HG03103 (cell line): ENCODE measurements around the gene IFIT1.
"Not testable (repeated sequence)": the region's sequence is repeated elsewhere in the genome, so short reads cannot be mapped to it uniquely, and the experiment has no call there.

Experiments
- ATAC-seq: cut with Tn5 transposase; IDR thresholded peaks from one replicate; pipeline ENCODE4 v1.9.1; 2021; ENCODE audit warnings: low read depth; ENCODE audit not compliant: unreplicated experiment

IFIT1 gene

DNA sequence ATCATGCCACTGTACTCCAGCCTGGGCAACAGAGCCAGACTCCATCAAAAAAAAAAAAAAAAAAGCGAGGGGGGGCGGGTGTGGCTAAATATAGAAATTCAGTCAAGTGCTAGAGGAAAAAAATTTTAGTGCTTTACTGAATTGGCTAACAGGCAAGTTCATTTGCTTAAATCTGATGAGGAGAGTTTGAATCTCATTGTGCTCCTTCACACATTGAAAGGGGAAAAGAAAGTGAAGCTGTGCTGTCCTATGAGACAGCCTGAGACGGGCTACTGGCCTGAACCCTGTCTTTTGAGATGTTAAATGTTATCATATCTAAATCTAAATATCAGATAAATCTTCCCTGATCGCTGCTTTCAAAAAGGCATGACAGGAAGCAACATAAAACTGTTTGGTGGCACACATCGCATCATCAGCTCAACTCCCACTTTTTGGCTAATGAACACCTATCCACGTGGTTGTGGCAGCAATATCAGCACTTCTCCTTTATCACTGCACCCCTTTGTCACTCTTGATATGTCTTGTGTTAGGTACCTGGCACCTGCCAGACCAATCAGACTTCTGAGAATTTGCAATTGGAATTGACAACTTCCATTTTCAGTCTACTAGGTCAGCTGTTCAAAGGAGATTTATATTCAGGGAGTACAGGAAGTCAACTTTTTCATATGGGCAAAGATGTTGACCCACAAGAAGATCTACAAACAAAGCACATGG, 28.5 kb upstream of the IFIT1 start:
- ATAC-seq = no peak

DNA sequence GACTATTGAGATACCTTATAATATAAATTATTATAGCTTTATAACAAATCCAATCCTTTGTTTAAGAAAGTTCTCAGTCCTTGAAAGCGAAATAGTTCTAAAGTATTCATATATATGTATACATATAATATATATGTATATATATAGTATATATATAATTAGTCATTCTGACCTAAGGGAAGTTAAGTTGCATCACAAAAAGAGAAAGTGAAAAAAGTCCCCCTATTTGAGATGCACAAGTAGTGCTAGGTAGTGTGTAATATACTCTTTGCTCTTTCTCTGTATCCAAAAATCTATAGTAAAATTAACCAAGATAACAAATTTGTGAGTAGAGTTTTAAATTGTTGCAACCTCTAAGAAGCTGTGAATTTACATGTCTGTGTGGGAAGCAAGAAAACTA, 27.9 kb upstream of the IFIT1 start:
- ATAC-seq = no peak

DNA sequence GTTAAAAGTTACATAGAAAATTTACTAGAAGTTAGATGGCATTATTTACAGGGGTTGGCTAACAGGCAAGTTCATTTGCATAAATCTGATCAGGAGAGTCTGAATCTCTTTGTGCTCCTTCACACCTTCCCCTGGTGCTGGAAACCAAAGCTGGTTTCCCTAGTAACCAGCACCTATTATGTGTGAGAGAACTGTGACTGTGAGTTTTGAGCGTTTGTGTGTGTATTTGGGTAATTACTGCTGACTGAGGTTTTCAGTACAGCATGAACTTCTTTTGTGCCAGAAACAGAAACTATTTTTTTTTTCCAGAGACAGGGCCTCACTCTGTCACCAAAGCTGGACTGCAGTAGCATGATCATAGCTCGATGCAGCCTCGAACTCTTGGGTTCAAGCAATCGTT, 24.9 kb upstream of the IFIT1 start:
- peak; percentile 75 for ATAC-seq

DNA sequence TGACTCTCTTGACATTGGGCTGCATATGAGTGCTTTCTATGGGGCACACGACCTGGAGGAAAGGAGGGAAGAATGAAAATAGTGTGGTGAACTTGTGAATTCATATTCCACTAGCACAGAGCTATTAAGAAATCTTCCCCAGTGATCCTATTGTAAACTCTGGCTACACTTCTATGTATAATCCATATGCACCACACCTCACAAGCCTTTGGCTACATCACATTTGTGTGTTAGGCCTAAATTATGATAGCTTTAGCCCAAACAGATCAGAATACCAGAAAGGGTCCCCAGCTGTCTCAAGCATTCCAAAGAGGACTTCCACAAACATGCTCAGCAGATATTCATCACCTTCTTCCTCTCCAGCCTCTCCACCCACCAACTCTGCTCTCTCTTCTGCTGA, 24.3 kb upstream of the IFIT1 start:
- ATAC-seq = no peak

DNA sequence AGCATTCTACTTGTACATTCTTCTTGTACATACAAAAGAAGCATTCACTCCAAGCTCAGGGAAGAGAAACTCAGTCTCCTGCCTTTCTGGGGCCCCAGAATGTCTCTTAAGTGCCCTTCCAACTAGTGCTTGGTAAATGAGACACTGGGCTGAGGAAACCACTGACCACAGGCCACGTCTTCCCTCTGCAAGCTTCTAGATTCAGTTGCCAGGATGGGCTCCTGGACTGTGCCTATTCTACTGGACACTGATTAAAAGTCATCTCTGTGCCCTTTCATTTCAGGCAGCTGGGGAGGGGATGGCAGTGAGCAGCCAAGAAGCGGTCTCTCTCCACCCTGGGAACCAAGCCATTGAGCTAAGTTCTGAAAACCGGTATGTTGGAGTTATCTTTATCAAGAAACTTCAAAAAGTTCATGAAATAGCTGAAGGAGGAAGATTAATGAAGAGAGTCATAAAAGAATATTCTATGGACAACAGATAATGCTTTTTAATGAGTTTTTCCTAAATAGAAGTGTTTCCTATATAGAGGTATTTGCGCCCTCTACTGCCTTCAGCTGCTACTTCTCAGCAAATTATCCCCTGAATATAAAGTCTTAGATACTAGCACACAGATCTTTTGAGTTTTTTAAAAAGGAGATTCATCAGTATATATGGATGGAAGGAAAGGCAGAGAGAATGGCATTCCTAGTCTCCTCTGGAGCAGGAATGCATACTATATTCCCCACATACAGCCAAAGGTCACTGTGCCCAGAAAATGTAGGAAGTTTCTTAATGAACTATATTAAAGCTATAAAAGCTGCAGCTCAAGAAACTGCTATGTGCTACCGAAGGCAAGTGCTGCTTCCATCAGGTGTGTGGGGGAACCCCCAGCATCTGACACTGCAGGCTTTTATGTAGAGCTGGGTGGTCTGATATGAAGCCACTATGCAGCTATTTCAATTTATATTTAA, 23.0 kb upstream of the IFIT1 start:
- ATAC-seq = no peak

DNA sequence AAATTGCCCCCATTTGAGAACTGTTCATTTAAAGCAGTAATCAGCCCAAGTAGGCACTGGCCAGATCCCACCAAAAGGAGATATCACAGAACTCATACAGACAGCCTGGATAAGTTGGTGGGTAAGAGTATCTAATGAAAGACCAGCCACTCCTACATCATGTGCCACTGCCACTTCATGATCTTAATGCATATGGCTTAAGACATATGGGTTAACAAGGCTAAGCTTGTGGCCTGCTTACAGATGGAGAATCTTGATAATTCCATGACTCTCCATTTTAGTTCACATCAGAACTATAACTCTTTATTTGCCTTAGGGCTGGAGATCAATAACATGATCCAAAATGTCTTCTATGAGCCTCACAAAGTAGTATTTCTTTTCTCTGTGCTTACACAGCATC, 21.3 kb upstream of the IFIT1 start:
- no peak for ATAC-seq

DNA sequence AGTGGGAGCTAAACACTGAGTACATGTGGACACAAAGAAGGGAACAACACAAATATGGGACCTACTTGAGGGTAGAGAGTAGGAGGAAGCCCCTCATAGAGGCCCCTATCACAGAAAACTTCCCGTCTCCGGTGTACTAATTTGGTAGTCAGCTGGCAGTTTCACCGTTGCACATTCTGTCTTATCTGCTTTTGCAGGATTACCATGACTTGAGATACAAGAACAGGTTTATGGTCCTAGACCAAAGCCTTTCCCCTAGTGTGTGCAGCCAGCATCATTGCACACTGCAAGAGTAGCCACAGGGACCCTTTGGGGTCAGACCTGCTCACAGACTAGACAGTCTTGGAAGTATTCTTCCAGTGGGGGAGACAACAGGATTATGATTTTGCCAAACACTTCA, 20.4 kb upstream of the IFIT1 start:
- ATAC-seq = no peak

DNA sequence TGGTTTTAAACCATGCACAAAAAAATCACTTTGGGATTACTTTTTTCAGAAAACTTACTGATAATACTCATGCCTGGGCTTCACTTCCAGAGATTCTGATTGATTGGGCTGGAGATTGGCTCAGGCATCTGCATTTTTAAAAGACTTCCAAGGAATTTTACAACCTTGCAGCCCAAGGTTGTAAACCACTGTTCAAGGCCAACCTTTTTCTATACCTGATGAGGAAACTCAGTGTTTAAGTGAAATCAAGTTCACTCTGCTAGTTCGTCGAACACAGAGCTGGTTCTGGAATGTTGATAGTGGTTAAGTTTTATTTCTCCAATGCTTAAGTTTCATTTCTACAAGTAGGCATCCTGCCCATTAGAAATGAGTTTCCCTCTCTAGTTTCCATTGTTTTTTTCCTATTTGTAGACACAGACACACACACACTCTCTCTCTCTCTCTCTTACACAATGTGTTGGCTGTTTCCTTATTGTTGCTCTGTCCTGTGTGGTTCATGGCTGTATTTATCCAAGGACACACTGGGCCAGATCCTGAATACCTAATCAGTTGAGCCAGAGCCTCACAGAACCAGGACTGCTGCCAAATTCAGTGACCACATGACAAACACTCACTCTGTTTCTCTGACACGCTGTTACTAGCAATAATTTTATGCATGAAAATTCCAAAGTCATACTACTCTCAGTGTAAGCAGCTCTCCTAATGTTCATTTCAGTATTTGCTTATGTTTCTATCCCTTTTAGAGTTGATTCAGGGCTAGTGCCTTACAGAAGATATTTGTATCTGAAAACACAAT, 18.3 kb upstream of the IFIT1 start:
- no peak for ATAC-seq

DNA sequence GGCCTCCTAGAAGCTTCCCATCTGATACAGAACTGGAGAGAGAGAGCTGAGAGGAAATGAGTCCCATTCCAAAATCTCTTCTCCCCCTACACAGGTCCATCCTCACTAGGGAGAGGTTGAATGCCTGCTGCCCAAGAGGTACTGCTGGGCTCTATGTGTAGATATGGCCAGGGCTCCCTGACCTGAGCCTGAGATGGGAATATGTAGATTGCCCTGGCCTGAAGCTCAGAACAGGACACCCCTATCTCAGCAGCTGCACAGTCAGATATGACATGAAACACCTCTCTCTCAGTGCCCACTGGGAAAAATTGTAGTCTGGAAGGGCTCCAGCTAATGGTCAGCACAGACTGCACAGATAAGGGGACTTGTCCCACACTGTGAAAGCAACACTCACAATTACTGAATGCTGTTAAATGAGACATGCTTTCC, 17.7 kb upstream of the IFIT1 start:
- ATAC-seq = no peak

DNA sequence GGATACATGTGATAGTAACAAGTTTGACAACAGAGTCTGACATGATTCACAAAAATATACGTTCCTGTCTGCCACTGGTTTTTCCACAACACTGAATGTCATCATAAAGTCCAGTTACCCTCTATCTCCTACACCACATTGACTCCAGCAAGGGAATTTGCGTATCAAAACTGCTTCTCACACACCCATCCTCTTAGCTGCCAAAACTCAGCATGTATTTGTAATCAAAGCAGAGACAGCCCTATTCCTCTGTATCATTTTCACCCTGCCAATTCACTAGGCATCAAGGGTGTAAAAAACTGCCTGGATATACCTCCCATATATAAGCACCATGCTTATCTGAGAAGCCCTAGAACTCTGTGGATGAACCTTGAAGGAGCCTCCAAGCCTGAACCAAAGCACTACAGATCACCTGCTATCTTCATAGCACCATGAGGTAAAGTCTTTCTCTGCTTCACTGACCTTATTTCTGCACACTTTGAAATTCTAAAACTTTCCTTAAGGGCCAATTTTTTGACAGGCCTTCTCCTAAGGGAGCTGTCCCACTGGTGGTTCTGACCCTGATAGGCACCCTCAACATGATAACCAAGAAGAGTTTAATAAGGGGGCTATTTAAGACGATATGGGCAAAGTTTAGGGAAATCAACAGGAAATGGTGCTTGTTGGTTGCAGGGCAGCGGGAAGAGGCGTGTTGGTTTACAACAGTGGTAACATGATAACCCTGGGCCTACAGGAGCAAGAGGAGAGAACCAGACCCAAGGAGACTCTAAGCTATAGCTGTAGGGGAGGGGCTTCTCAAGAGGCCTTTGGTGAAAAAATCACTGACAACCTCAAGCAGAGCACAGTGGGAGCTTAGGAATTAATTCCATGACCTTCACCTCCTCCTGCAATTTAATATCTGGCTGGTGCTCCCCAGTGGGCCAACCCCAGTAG, 14.5 kb upstream of the IFIT1 start, which contains the start of gene IFIT1B:
Gene IFIT1B (plus strand): TSS at position 352 of the 933 bp plus-strand sequence. CDS start 80 bp downstream, at position 432.
- ATAC-seq = no peak

DNA sequence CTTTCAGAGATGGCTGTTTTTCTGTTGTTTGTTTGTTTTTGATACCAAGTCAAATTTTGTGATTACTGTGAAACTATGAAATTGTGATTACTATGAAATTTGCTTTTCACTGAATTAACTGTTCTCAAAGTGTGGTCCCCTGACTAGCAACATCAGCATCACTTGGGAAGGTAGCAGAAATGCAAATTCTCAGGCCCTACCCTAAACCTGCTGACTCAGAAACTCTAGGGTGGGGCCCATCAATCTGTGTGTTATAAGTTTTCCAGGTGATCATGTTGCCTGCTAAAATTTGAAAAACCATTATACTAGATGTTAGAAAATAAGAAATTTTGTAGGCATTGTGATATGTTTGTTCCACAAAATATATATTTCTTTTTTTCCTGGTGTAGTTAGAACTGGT, 13.3 kb upstream of the IFIT1 start:
- ATAC-seq = no peak

DNA sequence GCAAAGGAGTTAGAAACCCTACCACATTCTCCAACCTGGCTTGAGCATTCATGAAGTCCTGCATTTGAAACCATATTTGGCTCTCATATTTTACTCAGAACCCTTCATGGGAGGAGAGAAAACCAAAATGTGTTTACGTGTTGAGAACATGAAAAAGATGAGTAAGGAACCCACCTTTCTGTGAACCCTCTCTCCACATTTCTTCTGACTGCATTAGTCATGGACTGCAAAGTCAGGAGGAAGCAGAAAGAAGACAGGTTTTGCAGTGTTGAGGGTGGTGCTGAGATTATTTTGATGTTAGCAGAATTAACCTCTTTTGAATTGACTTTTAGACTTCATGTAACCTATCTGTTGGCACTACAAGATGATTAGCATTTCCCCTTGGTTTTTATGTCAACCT, 9.7 kb upstream of the IFIT1 start:
- ATAC-seq = no peak

DNA sequence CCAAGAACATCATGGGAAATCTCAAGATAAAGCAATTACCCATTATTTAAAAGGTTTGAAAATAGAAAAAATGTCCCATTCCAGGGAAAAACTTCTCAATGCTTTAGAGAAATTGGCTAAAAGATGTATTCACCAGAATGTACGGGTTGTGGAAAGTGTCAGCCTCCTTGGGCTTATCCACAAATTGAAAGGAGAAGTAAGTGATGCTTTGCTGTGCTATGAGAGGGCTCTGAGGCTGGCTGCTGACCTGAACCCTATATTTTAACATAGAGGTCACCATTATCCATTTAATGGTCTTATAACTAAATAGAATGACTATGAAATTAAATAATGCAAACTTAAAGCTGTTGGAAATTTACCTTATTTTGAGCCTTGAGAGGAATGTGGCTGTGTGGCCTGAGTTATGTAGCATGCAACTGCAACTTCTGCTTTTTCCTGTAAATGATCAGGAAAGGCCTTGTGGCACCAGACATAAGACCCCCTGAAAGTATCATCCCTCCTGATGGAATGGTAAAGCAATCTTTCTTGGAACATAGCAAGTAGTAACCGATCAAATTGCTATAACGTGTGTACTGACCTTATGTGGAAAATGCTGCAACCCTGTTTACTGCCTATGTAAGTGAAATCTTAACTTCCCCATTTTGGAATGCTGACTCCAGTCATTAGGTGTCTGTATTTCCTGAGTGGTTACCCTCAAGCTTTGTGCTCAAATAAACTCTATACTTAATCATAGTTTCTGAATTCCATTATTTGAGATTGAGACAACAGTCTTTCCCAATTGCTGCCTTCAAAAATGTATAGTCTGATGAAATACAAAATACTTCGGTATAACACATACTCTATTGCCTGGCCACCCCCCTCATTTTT, 7.7 kb upstream of the IFIT1 start:
- ATAC-seq = no peak

DNA sequence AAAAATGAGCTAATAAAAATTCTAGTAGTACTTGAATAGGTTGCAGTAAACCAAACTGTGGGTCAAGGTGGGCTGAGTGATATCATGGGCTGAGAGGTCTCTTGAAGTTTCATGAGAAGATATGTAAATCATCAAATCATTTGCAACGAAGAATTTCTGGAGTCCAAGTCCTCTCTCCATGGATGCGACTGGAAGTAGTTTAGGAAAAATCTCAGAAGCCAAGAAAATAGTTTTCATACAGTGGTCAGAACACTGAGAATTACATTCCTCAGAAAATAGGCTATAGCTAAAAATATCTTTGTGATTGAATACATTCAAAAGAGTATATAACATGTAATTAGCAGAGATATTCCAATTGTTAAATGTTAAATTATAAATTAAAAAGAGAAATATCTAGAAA, 3.6 kb upstream of the IFIT1 start:
- ATAC-seq = no peak

DNA sequence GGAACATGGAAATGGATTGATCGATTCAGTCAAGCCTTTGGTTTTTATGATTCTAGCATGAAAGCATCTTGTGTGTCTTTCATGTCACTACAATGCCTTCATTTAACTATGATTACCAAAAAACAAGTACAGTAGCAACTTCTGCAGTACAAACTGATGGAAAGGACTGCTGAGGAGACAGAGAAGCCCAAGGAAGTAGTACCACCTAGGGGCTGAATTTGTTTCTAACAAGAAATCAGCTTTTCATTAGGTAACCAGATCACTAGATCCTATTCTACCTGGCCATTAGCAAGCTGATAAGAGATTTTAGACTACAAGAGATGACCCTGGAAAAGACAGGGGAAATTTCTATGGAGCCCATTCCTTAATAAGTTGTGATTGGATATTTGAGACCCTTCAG, 3.2 kb upstream of the IFIT1 start:
- ATAC-seq = no peak

DNA sequence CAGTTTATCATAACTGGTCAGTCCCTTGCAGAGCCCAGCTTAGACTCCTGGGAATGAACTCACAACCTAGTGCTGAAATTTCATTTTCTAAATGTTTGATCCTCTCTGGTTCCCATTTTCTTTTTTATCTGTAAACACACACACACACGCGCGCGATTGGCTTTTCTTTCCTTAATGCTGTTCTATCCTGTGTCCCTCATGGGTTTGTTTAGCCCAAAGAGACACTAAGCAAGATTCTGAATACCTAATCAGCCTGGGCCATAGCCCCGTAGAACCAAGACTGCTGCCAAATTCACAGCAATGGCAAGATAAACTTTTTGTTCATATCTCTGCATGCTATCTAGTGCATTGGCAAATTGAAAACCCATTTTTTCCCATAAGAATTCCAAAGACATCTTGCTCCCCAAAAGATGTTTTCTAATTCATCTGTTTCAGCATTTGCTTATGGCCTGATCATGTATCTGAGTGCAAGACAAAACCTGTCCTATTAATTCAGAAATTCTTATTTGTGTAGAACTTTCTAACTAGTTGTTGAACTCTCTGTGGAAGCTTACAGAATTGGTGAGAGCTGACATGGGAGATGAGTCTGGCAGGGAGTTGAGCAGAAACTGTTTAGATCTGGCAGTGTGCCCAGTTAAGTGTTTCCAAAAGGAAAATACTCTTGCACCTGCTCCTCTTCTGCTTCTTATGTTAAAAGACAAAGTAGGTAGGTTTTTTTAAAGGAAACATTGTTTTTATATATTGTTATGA, 1.8 kb upstream of the IFIT1 start:
- no peak for ATAC-seq

DNA sequence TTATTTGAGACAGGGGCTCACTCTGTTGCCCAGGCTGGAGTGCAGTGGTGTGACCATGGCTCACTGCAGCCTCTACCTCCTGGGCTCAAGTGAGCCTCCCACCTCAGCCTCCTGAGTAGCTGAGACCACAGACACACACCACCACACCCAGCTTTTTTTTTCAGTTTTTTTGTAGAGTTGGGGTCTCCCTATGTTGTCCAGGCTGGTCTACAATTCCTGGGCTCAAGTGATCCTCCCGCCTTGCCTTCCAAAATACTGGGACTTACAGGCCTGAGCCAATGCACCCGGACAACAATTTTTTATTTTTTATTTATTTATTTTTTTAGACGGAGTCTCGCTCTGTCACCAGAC, 1.2 kb upstream of the IFIT1 start:
- ATAC-seq = not testable (repeated sequence)

DNA sequence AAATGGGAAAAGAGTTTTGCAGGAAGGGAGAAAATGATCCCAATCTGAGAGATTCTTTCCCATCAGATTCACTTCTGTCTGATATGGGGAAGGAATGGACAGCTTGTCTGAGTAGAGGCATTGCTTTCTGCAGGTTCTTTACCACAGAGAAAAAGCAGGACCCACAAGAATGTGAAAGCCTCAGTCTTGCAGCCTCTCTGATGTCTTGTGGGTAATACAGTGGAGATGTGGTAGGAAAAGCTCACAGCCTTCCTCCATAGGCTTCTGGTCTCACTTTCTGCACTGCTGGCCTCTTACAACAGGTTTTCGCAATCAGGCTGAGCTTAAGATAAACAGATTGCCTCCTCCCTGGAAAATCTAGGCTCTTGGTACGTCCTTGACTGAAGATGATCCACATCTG, 551 bp downstream of the IFIT1 start:
- ATAC-seq = no peak
